Lower lobe of right lung (tissue), 2 donors: Measurements from ENCODE around the gene PACC1. TPM values are rescaled to one million over a fixed set of nuclear protein-coding genes. Genes with fewer than 3 reads are reported as not detected.
A peak's percentile ranks its signal among the peaks of the same experiment; 100 is the strongest.

Experiments used
- ATAC-seq, 2 donors: fragments of 200-7000 bp; cut with Tn5 transposase; one replicate each; pipeline ENCODE4 v1.9.1; 2020 to 2022; ENCODE audit warnings: mild to moderate bottlenecking in 2 of 2, moderate library complexity in 2 of 2
- DNase-seq: peaks from one replicate; pipeline ENCODE4 v3.0.0-alpha.2; 2020
- H3K27ac ChIP-seq: fragments of 200-600 bp; one replicate; pipeline ENCODE4 v1.8.0; 2022
- H3K27me3 ChIP-seq: fragments of 200-600 bp; one replicate; pipeline ENCODE4 v1.8.0; 2022; ENCODE audit warnings: low read depth
- H3K36me3 ChIP-seq: fragments of 200-600 bp; one replicate; pipeline ENCODE4 v1.8.0; 2022; ENCODE audit warnings: mild to moderate bottlenecking
- H3K4me1 ChIP-seq: fragments of 200-600 bp; one replicate; pipeline ENCODE4 v1.8.0; 2022
- H3K4me3 ChIP-seq: fragments of 200-600 bp; one replicate; pipeline ENCODE4 v1.8.0; 2022; ENCODE audit warnings: mild to moderate bottlenecking
- H3K9me3 ChIP-seq: fragments of 200-600 bp; one replicate; pipeline ENCODE4 v1.8.0; 2022
- intact Hi-C: fragments of 100-400 bp; cut with DNase I; formaldehyde crosslinking; loops from one replicate; pipeline ENCODE4 v1.11.0; 2022
- total RNA-seq: library from RNA; stranded (reverse); fragmentation: NEBNext Ultra II Directional; extraction: Animal tissue kit (Norgen Biotek cat#: 25700); gene quantifications from one replicate; pipeline ENCODE4 v1.2.1, GENCODE V29; 2021
- TF ChIP-seq, protein P1 (sequence below): fragments of 200-600 bp; IDR thresholded peaks from one replicate; pipeline ENCODE4 v1.8.0; 2022; ENCODE audit warnings: antibody characterized with exemption, mild to moderate bottlenecking
- donor health status: DM: no; HTN: yes; CAD: no; lungs with severe emphysema.

The PACC1 gene
- total RNA-seq, 1 donor from 2014 or later, result 9.8 TPM

GRCh38 chr1:212458817-212459216 is 44.1 kb upstream of the PACC1 start:
- intact Hi-C loops, result no loop called here
- H3K27ac ChIP-seq, result no peak overlapping the region
- no peak for DNase-seq
- peaks cover 9% of the 10 kb centered on the region for H3K4me1 ChIP-seq
- H3K9me3 ChIP-seq, result no peaks in the 10 kb centered on the region
- H3K4me3 ChIP-seq, result no peak overlapping the region
- no peak for ATAC-seq
- H3K36me3 ChIP-seq, result no peaks in the 10 kb centered on the region
- H3K27me3 ChIP-seq, result no peaks in the 10 kb centered on the region
- TF ChIP-seq, protein P1, sequence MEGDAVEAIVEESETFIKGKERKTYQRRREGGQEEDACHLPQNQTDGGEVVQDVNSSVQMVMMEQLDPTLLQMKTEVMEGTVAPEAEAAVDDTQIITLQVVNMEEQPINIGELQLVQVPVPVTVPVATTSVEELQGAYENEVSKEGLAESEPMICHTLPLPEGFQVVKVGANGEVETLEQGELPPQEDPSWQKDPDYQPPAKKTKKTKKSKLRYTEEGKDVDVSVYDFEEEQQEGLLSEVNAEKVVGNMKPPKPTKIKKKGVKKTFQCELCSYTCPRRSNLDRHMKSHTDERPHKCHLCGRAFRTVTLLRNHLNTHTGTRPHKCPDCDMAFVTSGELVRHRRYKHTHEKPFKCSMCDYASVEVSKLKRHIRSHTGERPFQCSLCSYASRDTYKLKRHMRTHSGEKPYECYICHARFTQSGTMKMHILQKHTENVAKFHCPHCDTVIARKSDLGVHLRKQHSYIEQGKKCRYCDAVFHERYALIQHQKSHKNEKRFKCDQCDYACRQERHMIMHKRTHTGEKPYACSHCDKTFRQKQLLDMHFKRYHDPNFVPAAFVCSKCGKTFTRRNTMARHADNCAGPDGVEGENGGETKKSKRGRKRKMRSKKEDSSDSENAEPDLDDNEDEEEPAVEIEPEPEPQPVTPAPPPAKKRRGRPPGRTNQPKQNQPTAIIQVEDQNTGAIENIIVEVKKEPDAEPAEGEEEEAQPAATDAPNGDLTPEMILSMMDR, result no peak

- Histone ChIP-seq H3K4me3 (no peak overlapping the region), H3K27me3 (no peaks in the 10 kb centered on the region), H3K27ac (no peak overlapping the region), H3K4me1 (peaks cover 14% of the 10 kb centered on the region), H3K36me3 (no peaks in the 10 kb centered on the region), H3K9me3 (no peaks in the 10 kb centered on the region)
- intact Hi-C loops, result no loop called here
- TF ChIP-seq, protein P1, result peak; percentile 52
- DNase-seq (no peak), ATAC-seq (no peak)
Observed at GRCh38 chr1:212457740-212458338, 43.2 kb upstream of the PACC1 start.

DNA sequence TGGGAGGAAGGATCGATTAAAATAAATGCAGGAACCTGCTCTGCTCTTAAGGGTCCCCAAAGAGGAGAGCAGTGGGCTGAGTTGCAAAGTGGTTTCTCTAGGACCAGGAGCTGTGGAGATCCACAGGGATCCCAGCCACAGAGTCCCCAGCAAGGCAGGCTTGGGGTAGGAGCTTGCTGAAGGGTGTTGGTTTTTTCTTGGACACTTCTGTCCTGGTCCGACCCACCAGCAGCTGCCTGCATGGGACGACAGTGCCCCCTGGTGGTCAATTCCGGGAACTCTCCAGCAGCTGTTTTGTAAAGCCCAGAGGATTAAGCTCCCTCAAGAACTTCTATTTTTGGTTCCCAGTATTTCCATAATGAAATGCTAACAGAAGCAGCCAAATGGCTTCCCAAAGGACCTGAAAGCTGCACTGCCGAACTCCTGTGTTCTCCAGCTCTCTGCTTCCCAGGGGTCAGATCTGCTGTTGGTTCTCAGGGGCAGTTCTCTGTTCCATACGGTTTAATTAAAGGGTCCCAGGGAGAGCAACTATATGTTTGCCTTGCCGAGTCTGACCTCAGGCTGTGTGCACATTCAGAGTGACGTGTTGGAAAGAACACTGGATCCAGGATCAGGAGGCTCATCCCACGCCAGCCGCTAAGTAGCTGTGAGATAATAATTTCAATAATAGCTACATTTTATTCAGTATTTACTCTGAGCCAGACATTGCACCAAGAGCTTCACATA is 41.3 kb upstream of the PACC1 start:
- no peaks in the 10 kb centered on the region for H3K9me3 ChIP-seq
- no peaks in the 10 kb centered on the region for H3K27me3 ChIP-seq
- no peaks in the 10 kb centered on the region for H3K36me3 ChIP-seq
- ATAC-seq, result peak; percentile 86 to 87
- no peak overlapping the region for H3K27ac ChIP-seq
- no peak overlapping the region for H3K4me3 ChIP-seq
- intact Hi-C loops, result no loop called here
- DNase-seq, result peak; percentile 86
- TF ChIP-seq, protein P1, result peak; percentile 99
- peaks cover 19% of the 10 kb centered on the region for H3K4me1 ChIP-seq

GRCh38 chr1:212455401-212455800 is 40.7 kb upstream of the PACC1 start:
- peaks cover 19% of the 10 kb centered on the region for H3K4me1 ChIP-seq
- no peak for ATAC-seq
- no peak overlapping the region for H3K4me3 ChIP-seq
- intact Hi-C loops, result no loop called here
- no peaks in the 10 kb centered on the region for H3K27me3 ChIP-seq
- no peak for DNase-seq
- no peak overlapping the region for H3K27ac ChIP-seq
- no peaks in the 10 kb centered on the region for H3K36me3 ChIP-seq
- H3K9me3 ChIP-seq, result no peaks in the 10 kb centered on the region
- TF ChIP-seq, protein P1, result no peak

GRCh38 chr1:212454741-212455140 is 40.1 kb upstream of the PACC1 start:
- TF ChIP-seq, protein P1, result no peak
- no peak for DNase-seq
- intact Hi-C loops, result no loop called here

More at GRCh38 chr1:212454741-212455140, 40.1 kb upstream of the PACC1 start:
- no peak overlapping the region for H3K4me3 ChIP-seq
- no peaks in the 10 kb centered on the region for H3K9me3 ChIP-seq
- no peak overlapping the region for H3K27ac ChIP-seq
- H3K4me1 ChIP-seq, result peaks cover 19% of the 10 kb centered on the region
- H3K36me3 ChIP-seq, result no peaks in the 10 kb centered on the region
- H3K27me3 ChIP-seq, result no peaks in the 10 kb centered on the region
- ATAC-seq, result no peak
